ENCODE measurements around the gene NMD3.

Gene NMD3

DNA sequence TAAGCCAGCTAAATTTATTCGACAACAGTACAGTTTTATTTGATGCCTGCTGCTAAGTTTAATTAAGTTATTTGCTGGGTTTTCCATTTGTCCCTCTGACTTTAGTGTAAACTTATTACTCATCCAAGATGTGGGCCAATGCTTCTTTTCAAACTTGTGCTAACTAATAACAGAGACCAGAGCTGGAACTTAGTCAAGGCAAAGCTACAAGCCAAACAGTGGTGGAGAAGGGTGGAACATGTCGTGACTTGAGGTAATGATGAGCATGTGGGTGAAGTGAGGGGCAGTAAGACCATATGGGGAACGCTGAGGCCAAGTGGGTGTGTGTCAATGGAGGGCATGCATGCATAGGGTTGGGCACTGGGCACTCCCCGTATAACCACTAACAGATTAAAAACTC lies 63.9 kb downstream of the NMD3 start:
- no peak for DNase-seq (ENCODE audit: low read depth in 2 of 2)

DNA sequence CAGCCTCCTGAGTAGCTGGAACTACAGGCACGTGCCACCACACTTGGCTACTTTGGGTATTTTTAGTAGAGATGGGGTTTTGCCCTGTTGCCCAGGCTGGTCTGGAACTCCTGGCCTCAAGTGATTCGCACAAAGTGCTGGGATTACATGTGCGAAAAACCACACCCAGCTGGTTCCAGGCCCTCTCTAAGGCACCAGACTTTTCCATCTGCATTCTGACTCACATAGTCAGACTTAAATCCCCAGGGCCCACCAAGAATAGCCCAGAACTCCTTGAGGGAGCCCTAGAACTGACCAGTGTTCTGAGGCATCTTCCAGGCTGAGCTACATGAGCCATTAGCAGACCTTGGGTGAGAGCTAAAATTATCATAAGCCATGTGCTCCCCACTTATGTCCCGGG lies 68.1 kb downstream of the NMD3 start:
- no peak for DNase-seq (ENCODE audit: low read depth in 2 of 2)

DNA sequence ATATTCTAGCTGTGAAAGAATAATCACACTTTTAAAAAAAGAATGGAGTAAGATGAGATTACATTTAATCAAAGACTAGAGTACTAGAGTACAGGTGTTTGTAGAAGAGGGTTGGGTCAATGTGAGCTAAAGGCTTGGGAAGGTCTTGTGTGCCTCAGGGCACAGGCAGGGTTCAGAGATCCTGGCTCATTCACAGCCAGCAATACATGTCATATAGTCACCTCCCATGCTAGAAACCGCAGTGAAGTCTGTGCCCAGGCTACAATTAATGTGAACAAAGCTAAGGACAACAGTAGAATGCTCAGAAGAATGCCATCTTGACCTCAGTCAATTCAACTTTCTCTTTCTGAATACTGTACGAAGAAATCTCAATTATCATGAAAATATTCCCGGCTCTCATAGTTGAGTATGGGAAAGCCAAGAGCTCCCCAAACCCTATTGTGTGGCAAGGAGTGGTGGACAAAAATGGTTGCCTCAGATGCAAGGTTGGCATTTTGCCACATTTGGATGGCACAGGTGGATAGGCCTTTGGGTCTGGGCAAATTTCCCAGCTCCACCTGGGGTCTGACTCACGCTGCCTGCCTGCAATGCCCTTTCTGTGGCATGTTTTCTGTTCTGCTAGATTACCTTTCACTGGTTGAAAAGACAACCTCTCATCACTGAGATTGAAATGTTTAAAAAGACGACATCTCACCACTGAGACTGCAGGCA lies 70.2 kb downstream of the NMD3 start:
- DNase-seq (ENCODE audit: low read depth in 2 of 2): no peak

DNA sequence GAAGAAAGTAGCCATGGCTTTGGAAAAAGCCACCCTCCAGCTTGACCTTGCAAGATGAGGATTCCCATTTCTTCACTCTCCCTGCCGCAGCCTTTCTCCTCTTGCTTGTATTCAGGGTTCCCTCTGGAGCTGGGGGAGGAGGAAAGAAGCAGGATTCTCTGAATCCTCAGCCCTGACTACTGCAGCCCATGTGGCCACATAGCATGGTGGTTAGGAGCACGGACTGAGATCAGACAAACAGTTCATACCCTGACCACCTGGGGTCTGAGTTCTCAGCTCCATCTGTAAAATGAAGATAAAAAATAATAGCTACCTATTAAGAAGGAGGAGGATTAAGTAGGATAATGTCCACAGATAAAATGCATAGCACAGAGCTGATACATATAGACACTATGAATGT lies 72.3 kb downstream of the NMD3 start:
- no peak for DNase-seq (ENCODE audit: low read depth in 2 of 2)

DNA sequence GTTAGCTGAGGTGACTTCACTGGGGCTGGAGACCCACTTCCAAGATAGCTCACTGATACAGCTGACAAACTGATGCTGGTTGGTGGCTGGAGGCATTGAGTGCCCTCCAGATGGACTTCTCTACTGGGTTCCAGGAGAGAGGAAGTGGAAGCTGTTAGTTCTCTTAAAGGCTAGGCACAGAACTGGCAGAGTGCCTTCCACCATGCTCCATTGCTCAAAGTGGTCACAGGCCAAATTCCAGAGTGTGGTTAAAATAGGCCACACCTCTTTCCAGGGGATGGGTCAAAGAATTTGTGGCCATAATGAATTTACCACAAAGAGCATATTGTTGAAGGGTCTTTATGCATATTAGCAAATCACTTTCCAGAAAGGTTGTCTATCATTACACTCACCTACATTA lies 74.2 kb downstream of the NMD3 start:
- DNase-seq (ENCODE audit: low read depth in 2 of 2): no peak

DNA sequence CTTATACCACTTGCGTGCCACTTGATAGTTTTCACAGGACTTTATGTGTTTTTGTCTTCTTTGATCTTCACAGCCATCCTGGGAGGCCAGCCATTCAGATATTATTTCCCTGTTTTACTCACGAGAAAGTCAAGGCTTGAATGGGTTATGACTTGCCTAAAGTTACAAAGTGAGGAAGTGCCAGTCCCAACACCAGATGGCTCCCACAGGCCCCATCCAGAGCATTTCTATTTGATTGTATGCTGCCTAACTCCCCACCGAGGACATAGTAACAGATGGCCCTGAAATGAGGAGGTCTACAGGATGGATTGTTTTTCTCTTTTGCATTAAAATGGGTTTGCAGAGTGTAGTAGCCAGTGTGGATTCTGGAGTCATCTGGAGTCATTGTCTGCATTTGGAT lies 75.7 kb downstream of the NMD3 start:
- no peak for DNase-seq (ENCODE audit: low read depth in 2 of 2)

Data from stimulated activated CD8-positive, alpha-beta memory T cell treated with anti-CD3 and anti-CD28 coated beads, Interleukin-15, amount 100 ng/mL, for 4 hours (primary cell).